SK-N-SH (cell line): ENCODE measurements around the gene ZNF101. TPM values are rescaled to one million over a fixed set of nuclear protein-coding genes. Genes with fewer than 3 reads are reported as not detected.

Experiments used
- CTCF ChIA-PET: fragments of 300-600, 350-600 bp; formaldehyde crosslinking; extraction: SDS; loops from one replicate; lab custom pipeline; 2021; lab: Yijun Ruan, JAX
- POLR2A ChIA-PET: fragments of 350-600 bp; sonication (Branson Sonifier 250); formaldehyde crosslinking; extraction: SDS; loops from one replicate; lab custom pipeline; 2020; ENCODE audit warnings: antibody characterized with exemption, inconsistent platforms; lab: Yijun Ruan, JAX
- DNase-seq: peaks from one replicate; pipeline ENCODE4 v3.0.0; 2012
- H2AFZ ChIP-seq: fragments of 200-600 bp; sonication (generic); 2 replicates; pipeline ENCODE4 v1.8.1; 2016; ENCODE audit warnings: antibody characterized with exemption, mild to moderate bottlenecking, low read depth
- H3F3A ChIP-seq: fragments of 200-600 bp; sonication (generic); replicated peaks from 2 replicates; pipeline ENCODE3; 2016; ENCODE audit warnings: antibody characterized with exemption, mild to moderate bottlenecking; ENCODE audit not compliant: insufficient read depth
- H3K27ac ChIP-seq, 2 experiments: fragments of 200-500 bp in 1 of 2; fragments of 200-600 bp in 1 of 2; sonication (Bioruptor generic) in 1 of 2; sonication (generic), shearing (Covaris generic) in 1 of 2; 2 replicates each; pipeline versions ENCODE4 v1.5.1 to v1.6.1; 2014 to 2016; ENCODE audit warnings: low read depth in 2 of 2, inconsistent platforms in 1 of 2, low read length in 1 of 2, mild to moderate bottlenecking in 1 of 2, mixed read lengths in 1 of 2
- H3K27me3 ChIP-seq: fragments of 200-600 bp; sonication (generic), shearing (Covaris generic); 2 replicates; pipeline ENCODE4 v1.6.1; 2016; ENCODE audit warnings: mixed run types; ENCODE audit not compliant: insufficient read depth
- H3K36me3 ChIP-seq, 2 experiments: fragments of 200-500 bp in 1 of 2; fragments of 200-600 bp in 1 of 2; sonication (Bioruptor generic) in 1 of 2; sonication (generic) in 1 of 2; replicated peaks in 1 of 2; 2 replicates each; pipeline versions ENCODE3 to v1.5.1; 2014 to 2016; ENCODE audit warnings: low read length in 1 of 2, mild to moderate bottlenecking in 1 of 2; ENCODE audit not compliant: insufficient read depth in 2 of 2, control insufficient read depth in 1 of 2
- H3K4me1 ChIP-seq, 2 experiments: fragments of 200-500 bp in 1 of 2; fragments of 200-600 bp in 1 of 2; sonication (Bioruptor generic) in 1 of 2; sonication (generic), shearing (Covaris generic) in 1 of 2; 2 replicates each; pipeline versions ENCODE4 v1.5.1 to v1.6.1; 2014 to 2016; ENCODE audit warnings: low read depth in 1 of 2, low read length in 1 of 2, mixed run types in 1 of 2; ENCODE audit not compliant: insufficient read depth in 2 of 2, control insufficient read depth in 1 of 2
- H3K4me2 ChIP-seq: fragments of 200-600 bp; sonication (generic), shearing (Covaris generic); 2 replicates; pipeline ENCODE4 v1.6.1; 2017; ENCODE audit warnings: mixed run types
- H3K4me3 ChIP-seq, 2 experiments: fragments of 200-500 bp in 1 of 2; fragments of 200-600 bp in 1 of 2; sonication (Bioruptor generic) in 1 of 2; sonication (generic), shearing (Covaris generic) in 1 of 2; 2 replicates each; pipeline versions ENCODE4 v1.5.1 to v1.8.1; 2014 to 2016; ENCODE audit warnings: low read depth in 2 of 2, inconsistent platforms in 1 of 2, low read length in 1 of 2, mild to moderate bottlenecking in 1 of 2, mixed read lengths in 1 of 2, moderate library complexity in 1 of 2
- H3K79me2 ChIP-seq: fragments of 200-600 bp; sonication (generic); 2 replicates; pipeline ENCODE4 v1.8.1; 2017; ENCODE audit warnings: mild to moderate bottlenecking; ENCODE audit not compliant: insufficient read depth
- H3K9ac ChIP-seq: fragments of 200-600 bp; sonication (generic); 2 replicates; pipeline ENCODE4 v1.6.1; 2017; ENCODE audit warnings: mixed run types
- H3K9me2 ChIP-seq: fragments of 200-600 bp; sonication (generic); 2 replicates; pipeline ENCODE4 v1.6.1; 2017; ENCODE audit warnings: mixed run types
- H3K9me3 ChIP-seq: fragments of 200-600 bp; sonication (generic); 2 replicates; pipeline ENCODE4 v1.6.1; 2017; ENCODE audit warnings: mixed run types, mild to moderate bottlenecking, moderate library complexity
- H4K20me1 ChIP-seq: fragments of 200-600 bp; sonication (generic); 2 replicates; pipeline ENCODE4 v1.6.1; 2017; ENCODE audit warnings: mild to moderate bottlenecking, mixed run types; ENCODE audit not compliant: insufficient read depth
- ELF1 ChIP-seq: IDR thresholded peaks from 2 replicates; pipeline ENCODE4 v1.4.0; 2012
- EZH2phosphoT487 ChIP-seq: fragments of 200-600 bp; sonication (generic); IDR thresholded peaks from 2 replicates; pipeline ENCODE4 v1.6.1; 2017; ENCODE audit warnings: low read depth, mixed run types, mild to moderate bottlenecking, antibody characterized with exemption, moderate library complexity, borderline replicate concordance
- GABPA ChIP-seq: IDR thresholded peaks from 2 replicates; pipeline ENCODE4 v1.4.0; 2012; ENCODE audit warnings: low read depth, mild to moderate bottlenecking
- MXI1 ChIP-seq: IDR thresholded peaks from 2 replicates; pipeline ENCODE4 v1.6.1; 2012; ENCODE audit warnings: mild to moderate bottlenecking, low read depth, low read length, improper control_type of control experiment
- RAD21 ChIP-seq: IDR thresholded peaks from 2 replicates; pipeline ENCODE4 v1.6.1; 2012; ENCODE audit warnings: mild to moderate bottlenecking, low read length
- RXRA ChIP-seq: IDR thresholded peaks from 2 replicates; pipeline ENCODE4 v1.4.0; 2012; ENCODE audit warnings: low read depth, mild to moderate bottlenecking, borderline replicate concordance
- SIN3A ChIP-seq: IDR thresholded peaks from 2 replicates; pipeline ENCODE4 v1.6.1; 2012; ENCODE audit warnings: low read depth, mild to moderate bottlenecking, low read length, moderate library complexity, borderline replicate concordance
- SMC3 ChIP-seq: IDR thresholded peaks from 2 replicates; pipeline ENCODE4 v1.6.1; 2012; ENCODE audit warnings: low read depth, low read length, improper control_type of control experiment
- USF1 ChIP-seq: IDR thresholded peaks from 2 replicates; pipeline ENCODE4 v1.4.0; 2012; ENCODE audit warnings: low read depth, borderline replicate concordance
- USF2 ChIP-seq: fragments of 150-350 bp; IDR thresholded peaks from 2 replicates; pipeline ENCODE4 v1.6.1; 2017; ENCODE audit warnings: antibody characterized with exemption, low read length, low read depth, borderline replicate concordance
- ZBTB33 ChIP-seq: IDR thresholded peaks from 2 replicates; pipeline ENCODE4 v1.4.0; 2012; ENCODE audit warnings: low read depth, borderline replicate concordance
- WGBS: methylation state at CpG from one replicate; pipeline ENCODE4 v1.1.6; 2017; ENCODE audit warnings: low lambda C conversion rate; 5-methylcytosine and 5-hydroxymethylcytosine counted together
- polyA plus RNA-seq, 3 experiments: library from polyadenylated mRNA; depleted of rRNA; stranded (reverse); fragments of >200 nt; gene quantifications; 2 replicates each; pipeline ENCODE4 v1.2.3, GENCODE V29; 2012

ZNF101 gene
- polyA plus RNA-seq, 1 of the 3 experiments (the other 2 are of a cell fraction), result 2.4 TPM

- 94% methylated on average over 27 of the region's 27 CpGs for WGBS
- no peak overlapping the region for H3K4me3 ChIP-seq
- H3K9me3 ChIP-seq, result no peaks in the 10 kb centered on the region
- H3K79me2 ChIP-seq, result no peaks in the 10 kb centered on the region
- ChIA-PET CTCF (interaction anchor here (13.3 kb wide), 1 partner anchor 106 kb away, joined by 175 read pairs; the partner anchor contains the start of gene YJEFN3), POLR2A (no interaction called here)
- H3K4me1 ChIP-seq, result peaks cover 0 to under 1% of the 10 kb centered on the region in 2 experiments; a peak in 1 of 4 replicates
- no peaks in the 10 kb centered on the region for H4K20me1 ChIP-seq
- no peak overlapping the region for H3K4me2 ChIP-seq
- H3F3A ChIP-seq, result no peaks in the 10 kb centered on the region
- no peak overlapping the region for H2AFZ ChIP-seq
- no peak overlapping the region for H3K27ac ChIP-seq
- TF ChIP-seq RAD21 (no peak), SMC3 (no peak), SIN3A (no peak), ELF1 (no peak), MXI1 (no peak), RXRA (no peak), USF2 (no peak), EZH2phosphoT487 (no peak)
- no peak overlapping the region for H3K9ac ChIP-seq
- H3K27me3 ChIP-seq, result no peaks in the 10 kb centered on the region
- no peak for DNase-seq
- H3K9me2 ChIP-seq, result no peaks in the 10 kb centered on the region
- peaks cover 7 to 17% of the 10 kb centered on the region in 2 experiments for H3K36me3 ChIP-seq
Observed at GRCh38 chr19:19637186-19637522, 31.5 kb upstream of the ZNF101 start.

- no peaks in the 10 kb centered on the region for H3K27me3 ChIP-seq
- H3K4me2 ChIP-seq, result no peak overlapping the region
- H3K79me2 ChIP-seq, result no peaks in the 10 kb centered on the region
- no peaks in the 10 kb centered on the region for H3K9me3 ChIP-seq
- ChIA-PET CTCF (interaction anchor here (13.3 kb wide), 1 partner anchor 106 kb away, joined by 175 read pairs; the partner anchor contains the start of gene YJEFN3), POLR2A (no interaction called here)
- whole genome bisulfite sequencing, result 97% methylated on average over 41 of the region's 53 CpGs
- no peak for DNase-seq
- H2AFZ ChIP-seq, result no peak overlapping the region
- H3K4me3 ChIP-seq, result no peak overlapping the region
- no peaks in the 10 kb centered on the region for H4K20me1 ChIP-seq
- H3K9me2 ChIP-seq, result no peaks in the 10 kb centered on the region
- H3K36me3 ChIP-seq, result peaks cover 7 to 17% of the 10 kb centered on the region in 2 experiments
- TF ChIP-seq USF1 (no peak), RAD21 (no peak), ZBTB33 (no peak), GABPA (no peak)
- no peak overlapping the region for H3K27ac ChIP-seq
- no peak overlapping the region for H3K9ac ChIP-seq
- H3K4me1 ChIP-seq, result peaks cover 0 to 5% of the 10 kb centered on the region in 2 experiments; a peak in 1 of 4 replicates
- no peaks in the 10 kb centered on the region for H3F3A ChIP-seq
Observed at GRCh38 chr19:19637523-19638251, 31.0 kb upstream of the ZNF101 start.
